Esophagus squamous epithelium (tissue), 5 donors: Measurements from ENCODE around the gene HIBADH. TPM values are rescaled to one million over a fixed set of nuclear protein-coding genes. Genes with fewer than 3 reads are reported as not detected.

ENCODE experiments used
- DNase-seq: peaks from one replicate; lab custom pipeline; 2025; lab: John Stamatoyannopoulos, UW
- H3K27ac ChIP-seq, 4 donors: fragments of 200-600 bp; sonication (generic); one replicate each; pipeline ENCODE4 v1.5.1; 2016 to 2019; ENCODE audit warnings: mild to moderate bottlenecking in 1 of 4
- H3K27me3 ChIP-seq, 4 donors: fragments of 200-600 bp; sonication (generic); 1 replicate in 3 of 4; 2 replicates in 1 of 4; pipeline versions ENCODE4 v1.5.1 to v1.6.0; 2017 to 2021; ENCODE audit warnings: antibody characterized with exemption in 1 of 4
- H3K36me3 ChIP-seq, 3 donors: fragments of 200-600 bp; sonication (generic); one replicate each; pipeline ENCODE4 v1.5.1; 2016 to 2019
- H3K4me1 ChIP-seq, 3 donors: fragments of 200-600 bp; sonication (generic); one replicate each; pipeline ENCODE4 v1.5.1; 2017 to 2019
- H3K4me3 ChIP-seq, 4 donors: fragments of 200-600 bp; sonication (generic); 1 replicate in 3 of 4; 2 replicates in 1 of 4; pipeline ENCODE4 v1.5.1; 2016 to 2019; ENCODE audit warnings: mild to moderate bottlenecking in 2 of 4, moderate library complexity in 1 of 4
- H3K9me3 ChIP-seq, 3 donors: fragments of 200-600 bp; sonication (generic); one replicate each; pipeline ENCODE4 v1.5.1; 2016 to 2019
- POLR2A ChIP-seq, 4 donors: fragments of 450-650 bp; IDR thresholded peaks; one replicate each; pipeline ENCODE4 v1.6.1; 2017; ENCODE audit warnings: antibody characterized with exemption in 4 of 4, mild to moderate bottlenecking in 4 of 4, moderate library complexity in 3 of 4
- WGBS, 2 donors: methylation state at CpG; one replicate each; pipeline ENCODE4 v1.1.5; 2018; 5-methylcytosine and 5-hydroxymethylcytosine counted together
- intact Hi-C: fragments of 100-400 bp; cut with DNase I; formaldehyde crosslinking; loops from one replicate; pipeline ENCODE4 v1.15.0; 2022
- total RNA-seq, 4 donors: library from RNA; depleted of rRNA; stranded (reverse); fragments of >200 nt; gene quantifications; one replicate each; pipeline ENCODE4 v1.1.0, GENCODE V29; 2016
- TF ChIP-seq, protein P1 (sequence below), 6 experiments: fragments of 450-650 bp in 4 of 6; fragments of 200-600 bp in 2 of 6; sonication (generic) in 2 of 6; IDR thresholded peaks; one replicate each; pipeline ENCODE4 v1.5.1; 2016 to 2019; ENCODE audit warnings: antibody characterized with exemption in 6 of 6, mild to moderate bottlenecking in 4 of 6, moderate library complexity in 4 of 6
- donor health status: DM: yes; HTN: yes; CAD: no.

The HIBADH gene
- total RNA-seq, 4 donors from 2014 or later = 8.0 to 22.1 (median 14.8) TPM

DNA sequence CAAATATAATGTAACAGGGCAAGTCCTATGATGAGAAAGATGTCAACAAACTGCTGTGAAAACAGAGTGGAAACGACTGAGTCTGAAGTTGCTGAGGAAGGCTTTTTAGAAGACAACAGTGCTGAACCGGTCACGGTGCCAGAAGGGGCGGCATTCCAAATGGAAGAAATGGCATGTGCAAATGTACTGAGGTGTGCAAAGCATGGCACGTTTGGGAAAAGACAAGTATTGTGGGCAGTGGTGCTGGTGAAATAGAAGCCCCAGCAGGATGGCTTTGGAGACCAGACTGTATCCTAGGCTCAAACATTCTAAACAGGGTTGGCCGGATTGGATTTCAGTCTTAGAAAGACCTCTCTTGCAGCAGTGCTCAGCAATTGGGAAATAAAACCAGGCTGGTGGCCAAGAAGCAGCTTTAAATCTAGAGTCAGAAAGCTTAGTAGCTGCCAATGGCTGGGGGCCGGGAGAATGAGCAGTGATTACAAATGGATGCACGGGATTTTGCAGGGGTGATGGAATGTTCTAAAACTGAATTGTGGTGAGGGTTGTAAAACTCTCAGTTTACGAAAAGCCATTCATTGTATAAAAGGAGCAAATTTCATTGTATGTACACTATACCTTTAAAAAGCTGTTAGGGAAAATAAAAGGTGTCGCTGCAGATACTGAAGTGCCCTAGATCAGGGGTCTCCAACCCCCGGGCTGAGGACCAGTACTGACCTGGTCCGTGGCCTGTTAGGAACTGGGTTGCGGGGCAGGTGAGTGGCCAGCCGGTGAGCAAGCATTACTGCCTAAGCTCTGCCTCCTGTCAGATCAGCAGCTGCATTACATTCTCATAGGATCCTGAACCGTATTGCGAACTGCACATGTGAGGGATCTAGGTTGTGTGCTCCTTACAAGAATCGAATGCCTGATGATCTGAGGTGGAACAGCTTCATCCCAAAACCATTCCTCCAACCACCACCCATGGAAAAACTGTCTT lies 141.6 kb downstream of the HIBADH start:
- Histone ChIP-seq H3K36me3 (peaks cover 0 to 21% (median 0%) of the 10 kb centered on the region in 3 donors), H3K4me3 (no peak overlapping the region), H3K27me3 (no peaks in the 10 kb centered on the region), H3K4me1 (peaks cover 0 to 17% (median 0%) of the 10 kb centered on the region in 3 donors), H3K27ac (no peak overlapping the region), H3K9me3 (no peaks in the 10 kb centered on the region)
- TF ChIP-seq, protein P1, sequence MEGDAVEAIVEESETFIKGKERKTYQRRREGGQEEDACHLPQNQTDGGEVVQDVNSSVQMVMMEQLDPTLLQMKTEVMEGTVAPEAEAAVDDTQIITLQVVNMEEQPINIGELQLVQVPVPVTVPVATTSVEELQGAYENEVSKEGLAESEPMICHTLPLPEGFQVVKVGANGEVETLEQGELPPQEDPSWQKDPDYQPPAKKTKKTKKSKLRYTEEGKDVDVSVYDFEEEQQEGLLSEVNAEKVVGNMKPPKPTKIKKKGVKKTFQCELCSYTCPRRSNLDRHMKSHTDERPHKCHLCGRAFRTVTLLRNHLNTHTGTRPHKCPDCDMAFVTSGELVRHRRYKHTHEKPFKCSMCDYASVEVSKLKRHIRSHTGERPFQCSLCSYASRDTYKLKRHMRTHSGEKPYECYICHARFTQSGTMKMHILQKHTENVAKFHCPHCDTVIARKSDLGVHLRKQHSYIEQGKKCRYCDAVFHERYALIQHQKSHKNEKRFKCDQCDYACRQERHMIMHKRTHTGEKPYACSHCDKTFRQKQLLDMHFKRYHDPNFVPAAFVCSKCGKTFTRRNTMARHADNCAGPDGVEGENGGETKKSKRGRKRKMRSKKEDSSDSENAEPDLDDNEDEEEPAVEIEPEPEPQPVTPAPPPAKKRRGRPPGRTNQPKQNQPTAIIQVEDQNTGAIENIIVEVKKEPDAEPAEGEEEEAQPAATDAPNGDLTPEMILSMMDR (IDR thresholded peaks at IDR 0.05) = no peak
- no peak for TF ChIP-seq POLR2A (IDR thresholded peaks at IDR 0.05)
- no peak for DNase-seq
- intact Hi-C loops = no loop called here
- WGBS, 2 donors = 72 to 78% methylated on average over 15 of the region's 17 CpGs

DNA sequence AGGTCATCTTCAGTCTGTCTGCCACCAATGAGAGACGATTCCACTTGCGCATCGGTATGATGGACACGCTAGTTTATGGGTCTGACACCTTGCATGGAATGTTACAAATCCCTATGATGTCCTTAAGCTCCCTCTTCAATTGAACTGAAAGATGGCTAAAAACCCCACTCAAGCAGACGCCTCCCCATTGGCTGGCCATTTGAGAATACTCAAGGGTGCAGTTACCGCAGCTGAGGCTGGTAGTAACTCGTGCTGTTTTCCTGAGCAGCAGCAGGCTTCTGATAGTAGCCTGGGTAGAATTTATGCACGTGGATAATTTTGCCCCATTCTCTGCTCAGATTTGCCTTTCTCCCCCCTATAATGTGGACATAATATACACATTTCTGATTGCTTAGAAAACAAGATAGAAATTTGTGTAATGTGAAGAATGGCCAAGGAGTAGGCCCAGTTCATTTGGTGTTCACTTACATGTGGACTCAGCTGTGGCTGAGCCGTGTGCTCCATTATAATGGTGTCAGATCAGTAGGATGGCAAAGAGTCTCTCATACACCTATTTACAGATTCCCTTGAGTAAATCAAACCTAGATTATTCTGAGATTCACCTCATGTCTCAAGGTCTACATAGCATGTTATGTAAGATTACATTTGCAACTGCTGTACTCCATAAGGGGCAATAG lies 142.8 kb downstream of the HIBADH start:
- H3K27ac ChIP-seq = no peak overlapping the region
- no peak for DNase-seq
- H3K4me1 ChIP-seq = peaks cover 0 to 23% (median 0%) of the 10 kb centered on the region in 3 donors
- H3K9me3 ChIP-seq = no peaks in the 10 kb centered on the region
- 87 to 98% methylated on average over 9 of the region's 9 CpGs for WGBS, 2 donors
- no peaks in the 10 kb centered on the region for H3K27me3 ChIP-seq
- intact Hi-C loops = no loop called here
- no peak overlapping the region for H3K4me3 ChIP-seq
- H3K36me3 ChIP-seq = peaks cover 0 to 10% (median 0%) of the 10 kb centered on the region in 3 donors
- TF ChIP-seq, protein P1 (IDR thresholded peaks at IDR 0.05) = no peak
- TF ChIP-seq POLR2A (IDR thresholded peaks at IDR 0.05) = no peak

DNA sequence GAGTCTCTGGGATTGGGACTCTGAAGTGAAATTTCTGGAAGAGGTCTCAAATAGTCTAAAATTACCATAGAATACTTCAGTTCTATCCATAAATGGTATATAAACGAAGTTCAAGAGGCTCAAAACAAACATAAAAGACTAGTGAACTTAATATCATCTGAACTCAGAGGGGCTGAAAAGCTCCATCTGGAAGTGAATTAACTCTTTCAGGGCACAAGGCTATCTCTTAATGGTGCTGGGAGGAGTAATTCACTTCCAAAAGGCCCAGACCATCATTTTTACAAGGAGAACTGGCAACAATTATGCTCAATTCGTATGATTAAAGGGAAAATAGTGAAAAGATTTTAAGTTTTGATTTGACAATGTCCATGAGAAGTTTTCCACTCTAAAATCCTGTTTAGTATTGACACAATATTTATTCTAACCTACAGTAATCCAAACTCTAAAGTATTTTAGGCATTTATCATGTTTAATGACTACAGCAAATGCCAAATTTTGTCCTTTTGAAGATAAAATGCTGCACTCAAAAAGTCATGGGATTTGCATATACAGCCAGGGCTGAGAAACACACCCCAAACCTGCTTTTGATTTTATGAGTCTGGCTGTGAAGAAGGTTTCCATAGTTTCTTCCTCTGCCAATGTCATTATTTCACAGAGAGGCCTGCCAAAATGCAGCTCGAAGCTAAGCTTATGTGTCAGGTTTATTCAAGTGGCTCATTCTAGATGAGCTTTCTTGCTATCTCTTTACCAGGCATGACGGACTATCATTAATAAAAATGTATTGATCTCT lies 143.9 kb downstream of the HIBADH start:
- Histone ChIP-seq H3K27ac (no peak overlapping the region), H3K9me3 (no peaks in the 10 kb centered on the region), H3K4me1 (peaks cover 0 to 23% (median 0%) of the 10 kb centered on the region in 3 donors), H3K4me3 (no peak overlapping the region), H3K36me3 (no peaks in the 10 kb centered on the region), H3K27me3 (no peaks in the 10 kb centered on the region)
- no peak for DNase-seq
- WGBS, 2 donors = 60 to 69% methylated on average over 4 of the region's 4 CpGs
- intact Hi-C loops = no loop called here
- TF ChIP-seq POLR2A (IDR thresholded peaks at IDR 0.05) = no peak
- TF ChIP-seq, protein P1 (IDR thresholded peaks at IDR 0.05) = no peak

DNA sequence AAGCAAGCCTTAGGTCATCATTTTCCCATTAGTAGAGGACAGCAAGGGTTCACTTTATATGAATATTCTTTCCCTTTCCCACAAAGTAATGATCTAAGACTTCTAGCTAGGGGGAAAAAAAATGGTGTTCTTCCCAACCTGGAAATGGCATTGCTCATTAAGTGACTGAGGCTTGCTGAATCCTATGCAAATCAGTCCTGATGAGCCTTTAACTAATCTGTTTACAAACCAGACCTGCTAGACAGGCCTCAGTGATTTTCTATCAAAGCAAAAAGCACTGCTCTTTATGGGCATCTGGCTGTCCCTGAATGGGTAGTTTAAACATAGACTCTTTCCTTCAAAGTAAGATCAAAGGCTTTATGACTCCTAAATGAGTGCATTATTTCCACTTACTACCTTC lies 146.3 kb downstream of the HIBADH start:
- intact Hi-C loops = no loop called here
- H3K27ac ChIP-seq = no peak overlapping the region
- no peaks in the 10 kb centered on the region for H3K36me3 ChIP-seq
- no peak for DNase-seq
- no peaks in the 10 kb centered on the region for H3K27me3 ChIP-seq
- no peaks in the 10 kb centered on the region for H3K9me3 ChIP-seq
- H3K4me3 ChIP-seq = no peak overlapping the region
- H3K4me1 ChIP-seq = peaks cover 0 to 23% (median 0%) of the 10 kb centered on the region in 3 donors
- TF ChIP-seq, protein P1 (IDR thresholded peaks at IDR 0.05) = no peak
- TF ChIP-seq POLR2A (IDR thresholded peaks at IDR 0.05) = no peak
